Subcutaneous adipose tissue (tissue), 4 donors: ENCODE data around the gene AATK. TPM values are rescaled to one million over a fixed set of nuclear protein-coding genes. Genes with fewer than 3 reads are reported as not detected.

Source experiments
- CTCF ChIP-seq: fragments of 450-650 bp; IDR thresholded peaks from one replicate; pipeline ENCODE4 v1.5.1; 2016; ENCODE audit warnings: low read depth, mild to moderate bottlenecking, control low read depth, antibody characterized with exemption, moderate library complexity
- total RNA-seq, 4 donors: library from RNA; depleted of rRNA; stranded (reverse); fragments of >200 nt; gene quantifications; one replicate each; pipeline ENCODE4 v1.1.0, GENCODE V29; 2016

The AATK gene
- total RNA-seq, 4 donors from 2014 or later: 1.0 to 2.0 (median 1.7) TPM

- no peak for TF ChIP-seq CTCF
Observed at GRCh38 chr17:81094509-81095382, 71.3 kb downstream of the AATK start.

GRCh38 chr17:81093619-81094508 is 72.2 kb downstream of the AATK start:
- no peak for TF ChIP-seq CTCF

GRCh38 chr17:81092518-81093095 is 73.4 kb downstream of the AATK start:
- TF ChIP-seq CTCF: no peak

GRCh38 chr17:81091774-81092517 is 74.1 kb downstream of the AATK start:
- TF ChIP-seq CTCF: no peak

- no peak for TF ChIP-seq CTCF
Observed at GRCh38 chr17:81091154-81091553, 74.9 kb downstream of the AATK start.

GRCh38 chr17:81090361-81091136 is 75.5 kb downstream of the AATK start:
- TF ChIP-seq CTCF: no peak
